AG04450 (cell line): ENCODE measurements around the gene EIF2B2. TPM values are rescaled to one million over a fixed set of nuclear protein-coding genes. Genes with fewer than 3 reads are reported as not detected.

Source experiments
- CTCF ChIA-PET: fragments of 300-600, 350-600 bp; formaldehyde crosslinking; extraction: SDS; loops from one replicate; lab custom pipeline; 2022; ENCODE audit warnings: antibody characterized with exemption, inconsistent platforms; lab: Charles Lee
- POLR2A ChIA-PET: fragments of 350-600 bp; formaldehyde crosslinking; extraction: SDS; loops from one replicate; lab custom pipeline; 2021; ENCODE audit warnings: antibody characterized with exemption, inconsistent platforms; lab: Yijun Ruan, JAX
- DNase-seq: peaks from one replicate; pipeline ENCODE4 v3.0.0-alpha.2; 2011; ENCODE audit warnings: low read depth, low spot score
- H3K27ac ChIP-seq: one replicate; pipeline ENCODE4 v1.5.1; 2012; ENCODE audit warnings: low read depth, low read length, control low read depth
- H3K27me3 ChIP-seq: one replicate; pipeline ENCODE4 v1.6.0; 2012; ENCODE audit warnings: low read length; ENCODE audit not compliant: control insufficient read depth, insufficient read depth
- H3K4me3 ChIP-seq: 2 replicates; pipeline ENCODE4 v1.5.1; 2011; ENCODE audit warnings: mild to moderate bottlenecking, low read depth, low read length, control low read depth
- H3K9me3 ChIP-seq: 2 replicates; pipeline ENCODE4 v1.5.1; 2012; ENCODE audit warnings: low read length; ENCODE audit not compliant: control insufficient read depth, insufficient read depth
- CTCF ChIP-seq: IDR thresholded peaks from 2 replicates; pipeline ENCODE4 v1.5.1; 2011; ENCODE audit warnings: low read depth, low read length, control low read depth, inconsistent platforms
- polyA plus RNA-seq: library from polyadenylated mRNA; depleted of rRNA; stranded (reverse); fragments of >200 nt; gene quantifications from 2 replicates; pipeline ENCODE4 v1.2.3, GENCODE V29; 2011

The EIF2B2 gene
- polyA plus RNA-seq, 1 experiment = 82.5 TPM

- ChIA-PET CTCF (interaction anchor here (0.6 to 1.3 kb wide), 3 partner anchors 25 to 469 kb away, joined by 4 to 7 read pairs (median 6); no protein-coding TSS in a partner anchor), POLR2A (interaction anchor here (0.7 kb wide), 1 partner anchor 53 kb away, joined by 4 read pairs; no protein-coding TSS in a partner anchor)
- H3K27ac ChIP-seq = no peak overlapping the region
- no peak for TF ChIP-seq CTCF
- H3K4me3 ChIP-seq = no peak overlapping the region
- no peaks in the 10 kb centered on the region for H3K9me3 ChIP-seq
- no peak for DNase-seq
- no peaks in the 10 kb centered on the region for H3K27me3 ChIP-seq
Observed at GRCh38 chr14:75018694-75019093, 16.0 kb downstream of the EIF2B2 start.

GRCh38 chr14:75022655-75023054 is 19.9 kb downstream of the EIF2B2 start:
- no peaks in the 10 kb centered on the region for H3K9me3 ChIP-seq
- H3K27ac ChIP-seq = no peak overlapping the region
- ChIA-PET CTCF (interaction anchor here (0.7 to 3.1 kb wide), 9 partner anchors 9 to 77 kb away, joined by 3 to 14 read pairs (median 3); partner anchors contain the start of gene ACYP1), POLR2A (interaction anchor here (0.5 kb wide), 1 partner anchor 160 kb away, joined by 3 read pairs; no protein-coding TSS in a partner anchor)
- peak; percentile 52 for TF ChIP-seq CTCF
- H3K4me3 ChIP-seq = no peak overlapping the region
- no peak for DNase-seq
- H3K27me3 ChIP-seq = no peaks in the 10 kb centered on the region

GRCh38 chr14:75023108-75023507 is 20.4 kb downstream of the EIF2B2 start:
- Histone ChIP-seq H3K27ac (no peak overlapping the region), H3K4me3 (no peak overlapping the region), H3K9me3 (no peaks in the 10 kb centered on the region), H3K27me3 (no peaks in the 10 kb centered on the region)
- TF ChIP-seq CTCF = no peak
- ChIA-PET POLR2A (interaction anchor here (0.5 to 0.6 kb wide), 2 partner anchors 21 to 160 kb away, joined by 3 read pairs; no protein-coding TSS in a partner anchor), CTCF (interaction anchor here (0.6 to 3.1 kb wide), 10 partner anchors 10 to 77 kb away, joined by 3 to 14 read pairs (median 3); partner anchors contain the start of gene ACYP1)
- no peak for DNase-seq

- no peak for DNase-seq
- Histone ChIP-seq H3K27ac (no peak overlapping the region), H3K9me3 (no peaks in the 10 kb centered on the region), H3K27me3 (no peaks in the 10 kb centered on the region), H3K4me3 (no peak overlapping the region)
- POLR2A ChIA-PET = no interaction called here
- no peak for TF ChIP-seq CTCF
- CTCF ChIA-PET = interaction anchor here (3.1 kb wide), 1 partner anchor 64 kb away, joined by 14 read pairs; no protein-coding TSS in a partner anchor
Observed at GRCh38 chr14:75025082-75025481, 22.4 kb downstream of the EIF2B2 start.

- CTCF ChIA-PET = no interaction called here
- no peak for TF ChIP-seq CTCF
- H3K4me3 ChIP-seq = no peak overlapping the region
- POLR2A ChIA-PET = no interaction called here
- no peak for DNase-seq
- H3K27ac ChIP-seq = no peak overlapping the region
- no peaks in the 10 kb centered on the region for H3K27me3 ChIP-seq
- H3K9me3 ChIP-seq = no peaks in the 10 kb centered on the region
Observed at GRCh38 chr14:75025876-75026275, 23.2 kb downstream of the EIF2B2 start.
